Hepatocyte (in vitro differentiated cells): ENCODE results near the gene MPP1.

Experiments
- EZH2 ChIP-seq: fragments of 200-600 bp; sonication (generic); IDR thresholded peaks from 2 replicates; pipeline ENCODE4 v1.6.1; 2016; ENCODE audit warnings: antibody characterized with exemption, mild to moderate bottlenecking, borderline replicate concordance
- EZH2phosphoT487 ChIP-seq: fragments of 200-600 bp; sonication (generic); IDR thresholded peaks from one replicate; pipeline ENCODE4 v1.6.1; 2018; ENCODE audit warnings: antibody characterized with exemption, mild to moderate bottlenecking, low read depth, moderate library complexity; ENCODE audit not compliant: unreplicated experiment, severe bottlenecking
- TF ChIP-seq, protein P1 (sequence below): fragments of 200-600 bp; sonication (generic); IDR thresholded peaks from 2 replicates; pipeline ENCODE4 v1.5.1; 2016; ENCODE audit warnings: antibody characterized with exemption, mild to moderate bottlenecking; ENCODE audit not compliant: poor library complexity

DNA sequence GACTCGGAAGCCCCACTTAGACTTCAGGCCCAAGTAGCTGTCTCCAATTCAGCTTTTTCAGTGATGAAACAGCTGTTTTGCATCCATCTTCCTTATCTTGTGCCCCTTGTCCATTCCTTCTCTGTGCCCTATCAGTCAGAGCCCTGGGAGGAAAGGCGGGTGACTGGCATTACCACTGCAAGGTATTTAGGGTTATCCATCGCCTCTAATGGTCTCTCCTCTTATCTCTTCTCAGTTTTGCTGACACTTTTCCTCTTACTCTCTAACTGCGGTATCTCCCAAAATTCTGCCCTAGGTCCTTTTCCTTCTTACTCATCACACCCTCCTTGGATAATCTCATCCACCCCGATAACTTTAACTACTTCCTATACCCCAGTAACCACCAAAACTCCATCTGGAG lies 68.1 kb downstream of the MPP1 start:
- TF ChIP-seq, protein P1, sequence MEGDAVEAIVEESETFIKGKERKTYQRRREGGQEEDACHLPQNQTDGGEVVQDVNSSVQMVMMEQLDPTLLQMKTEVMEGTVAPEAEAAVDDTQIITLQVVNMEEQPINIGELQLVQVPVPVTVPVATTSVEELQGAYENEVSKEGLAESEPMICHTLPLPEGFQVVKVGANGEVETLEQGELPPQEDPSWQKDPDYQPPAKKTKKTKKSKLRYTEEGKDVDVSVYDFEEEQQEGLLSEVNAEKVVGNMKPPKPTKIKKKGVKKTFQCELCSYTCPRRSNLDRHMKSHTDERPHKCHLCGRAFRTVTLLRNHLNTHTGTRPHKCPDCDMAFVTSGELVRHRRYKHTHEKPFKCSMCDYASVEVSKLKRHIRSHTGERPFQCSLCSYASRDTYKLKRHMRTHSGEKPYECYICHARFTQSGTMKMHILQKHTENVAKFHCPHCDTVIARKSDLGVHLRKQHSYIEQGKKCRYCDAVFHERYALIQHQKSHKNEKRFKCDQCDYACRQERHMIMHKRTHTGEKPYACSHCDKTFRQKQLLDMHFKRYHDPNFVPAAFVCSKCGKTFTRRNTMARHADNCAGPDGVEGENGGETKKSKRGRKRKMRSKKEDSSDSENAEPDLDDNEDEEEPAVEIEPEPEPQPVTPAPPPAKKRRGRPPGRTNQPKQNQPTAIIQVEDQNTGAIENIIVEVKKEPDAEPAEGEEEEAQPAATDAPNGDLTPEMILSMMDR = no peak
- TF ChIP-seq EZH2 (no peak), EZH2phosphoT487 (no peak)
